BLaER1 treated with 17β-estradiol and CSF1 and Interleukin-3, amounts not matched to agents 10 nM and 100 nM (cell line): Measurements from ENCODE around the gene CHRNA9.
A peak's percentile ranks its signal among the peaks of the same experiment; 100 is the strongest.
"Not testable (repeated sequence)": the region's sequence is repeated elsewhere in the genome, so short reads cannot be mapped to it uniquely, and the experiment has no call there.

Experiments used
- H3K27ac ChIP-seq, 11 experiments: shearing (Covaris generic); formaldehyde crosslinking; 2 replicates each; pipeline ENCODE4 v1.8.1; 2022
- H3K27me3 ChIP-seq, 11 experiments: shearing (Covaris generic); formaldehyde crosslinking; 2 replicates each; pipeline ENCODE4 v1.8.1; 2022
- H3K36me3 ChIP-seq, 11 experiments: shearing (Covaris generic); formaldehyde crosslinking; 2 replicates each; pipeline ENCODE4 v1.8.1; 2022
- H3K4me1 ChIP-seq, 10 experiments: shearing (Covaris generic); formaldehyde crosslinking; 2 replicates each; pipeline ENCODE4 v1.8.1; 2022
- H3K4me2 ChIP-seq, 11 experiments: shearing (Covaris generic); formaldehyde crosslinking; 2 replicates each; pipeline ENCODE4 v1.8.1; 2022
- H3K4me3 ChIP-seq, 10 experiments: shearing (Covaris generic); formaldehyde crosslinking; 2 replicates each; pipeline ENCODE4 v1.8.1; 2022
- H3K9ac ChIP-seq, 11 experiments: shearing (Covaris generic); formaldehyde crosslinking; 2 replicates each; pipeline ENCODE4 v1.8.1; 2022
- H3K9me3 ChIP-seq, 11 experiments: shearing (Covaris generic); formaldehyde crosslinking; replicated peaks in 1 of 11; 2 replicates each; pipeline ENCODE4 v1.8.1; 2022
- H4K20me1 ChIP-seq, 11 experiments: shearing (Covaris generic); formaldehyde crosslinking; 2 replicates each; pipeline ENCODE4 v1.8.1; 2022
- Cebpa-rat ChIP-seq, 11 experiments: shearing (Covaris generic); IDR thresholded peaks; 2 replicates each; pipeline ENCODE4 v1.8.1; 2022

The CHRNA9 gene

GRCh38 chr4:40334591-40335524, at the start of gene CHRNA9:
CHRNA9 (plus strand) TSS chr4:40335333; CDS start chr4:40335468, 135 bp downstream.
- Histone ChIP-seq H3K27me3 (no peaks in the 10 kb centered on the region), H4K20me1 (no peaks in the 10 kb centered on the region), H3K9me3 (0 out of 22 replicates have a peak, but pooled peaks cover 0 to 5% (median 0%) of the 10 kb centered on the region in 11 experiments), H3K36me3 (no peaks in the 10 kb centered on the region), H3K4me2 (peak within 1 kb of the TSS in 1 of 11 experiments; percentile 6; a peak in 1 of 22 replicates), H3K4me1 (peaks cover 0 to 13% (median 8%) of the 10 kb centered on the region in 10 experiments; a peak in 16 of 20 replicates), H3K4me3 (no peak within 1 kb of the TSS), H3K9ac (no peak within 1 kb of the TSS), H3K27ac (no peak within 1 kb of the TSS)
- no peak for TF ChIP-seq Cebpa-rat (IDR thresholded peaks at IDR 0.05)

- Histone ChIP-seq H3K36me3 (no peaks in the 10 kb centered on the region), H3K4me3 (no peak overlapping the region), H4K20me1 (no peaks in the 10 kb centered on the region), H3K27me3 (no peaks in the 10 kb centered on the region), H3K9me3 (peaks cover 0 to 24% (median 9%) of the 10 kb centered on the region in 11 experiments; a peak in 12 of 22 replicates), H3K4me2 (no peak overlapping the region), H3K4me1 (peaks cover 39 to 59% (median 46%) of the 10 kb centered on the region in 10 experiments), H3K27ac (no peak overlapping the region), H3K9ac (no peak overlapping the region)
- TF ChIP-seq Cebpa-rat (IDR thresholded peaks at IDR 0.05) = no peak
These were observed 49.4 kb upstream of the CHRNA9 start for GRCh38 chr4:40285692-40286091.

- H3K27ac ChIP-seq = peak overlapping the region in 9 of 11 experiments; percentile 49 to 76 (median 68); a peak in 18 of 22 replicates
- TF ChIP-seq Cebpa-rat (IDR thresholded peaks at IDR 0.05) = no peak
- H3K4me1 ChIP-seq = peaks cover 40 to 81% (median 61%) of the 10 kb centered on the region in 10 experiments
- peaks cover 0 to 12% (median 0%) of the 10 kb centered on the region in 11 experiments; a peak in 5 of 22 replicates for H3K9me3 ChIP-seq
- H3K36me3 ChIP-seq = no peaks in the 10 kb centered on the region
- peak overlapping the region; percentile 31 to 92 (median 77) for H3K4me2 ChIP-seq
- H3K27me3 ChIP-seq = no peaks in the 10 kb centered on the region
- no peaks in the 10 kb centered on the region for H4K20me1 ChIP-seq
- no peak overlapping the region for H3K4me3 ChIP-seq
- peak overlapping the region in 4 of 11 experiments; percentile 4 to 34 (median 18); a peak in 4 of 22 replicates for H3K9ac ChIP-seq
These were observed 46.6 kb upstream of the CHRNA9 start for GRCh38 chr4:40288566-40288965.

- no peaks in the 10 kb centered on the region for H3K36me3 ChIP-seq
- peak overlapping the region in 9 of 11 experiments; percentile 13 to 55 (median 49); a peak in 13 of 22 replicates for H3K9ac ChIP-seq
- peak overlapping the region in 10 of 11 experiments; percentile 2 to 76 (median 67); a peak in 17 of 22 replicates for H3K27ac ChIP-seq
These were observed 45.6 kb upstream of the CHRNA9 start for GRCh38 chr4:40289366-40290188.

GRCh38 chr4:40290611-40291186, 44.4 kb upstream of the CHRNA9 start:
- Histone ChIP-seq H3K4me1 (peaks cover 31 to 64% (median 52%) of the 10 kb centered on the region in 10 experiments), H3K9ac (peak overlapping the region in 2 of 11 experiments; percentile 49 to 51; a peak in 2 of 22 replicates)

More at GRCh38 chr4:40289366-40290188, 45.6 kb upstream of the CHRNA9 start:
- peak overlapping the region in 2 of 10 experiments; percentile 6 to 33; a peak in 2 of 20 replicates for H3K4me3 ChIP-seq
- TF ChIP-seq Cebpa-rat (IDR thresholded peaks at IDR 0.05) = no peak
- no peaks in the 10 kb centered on the region for H4K20me1 ChIP-seq
- H3K4me1 ChIP-seq = peaks cover 31 to 71% (median 52%) of the 10 kb centered on the region in 10 experiments
- peak overlapping the region; percentile 66 to 92 (median 78) for H3K4me2 ChIP-seq
- no peaks in the 10 kb centered on the region for H3K27me3 ChIP-seq
- peaks cover 3 to 22% (median 4%) of the 10 kb centered on the region in 11 experiments; a peak in 21 of 22 replicates for H3K9me3 ChIP-seq

GRCh38 chr4:40292313-40292759, 42.8 kb upstream of the CHRNA9 start:
- Histone ChIP-seq H3K27ac (peak overlapping the region in 9 of 11 experiments; percentile 1 to 72 (median 59); a peak in 17 of 22 replicates), H3K27me3 (no peaks in the 10 kb centered on the region), H4K20me1 (no peaks in the 10 kb centered on the region), H3K4me2 (peak overlapping the region in 9 of 11 experiments; percentile 2 to 65 (median 53); a peak in 15 of 22 replicates), H3K9ac (no peak overlapping the region; a peak in 1 of 22 replicates), H3K36me3 (no peaks in the 10 kb centered on the region), H3K4me3 (no peak overlapping the region), H3K9me3 (peaks cover 16 to 37% (median 28%) of the 10 kb centered on the region in 11 experiments), H3K4me1 (peaks cover 31 to 65% (median 54%) of the 10 kb centered on the region in 10 experiments)
- peak in 9 of 11 experiments; percentile 31 to 84 (median 72); a peak in 15 of 22 replicates for TF ChIP-seq Cebpa-rat (IDR thresholded peaks at IDR 0.05)

More at GRCh38 chr4:40290611-40291186, 44.4 kb upstream of the CHRNA9 start:
- H3K4me2 ChIP-seq = peak overlapping the region; percentile 66 to 92 (median 78)
- peaks cover 15 to 34% (median 16%) of the 10 kb centered on the region in 11 experiments for H3K9me3 ChIP-seq
- not testable (repeated sequence) for H3K36me3 ChIP-seq, H3K27me3 ChIP-seq, H4K20me1 ChIP-seq, H3K4me3 ChIP-seq
- H3K27ac ChIP-seq = peak overlapping the region in 5 of 11 experiments; percentile 9 to 73 (median 68); a peak in 5 of 22 replicates

- Histone ChIP-seq H3K4me3 (no peak overlapping the region), H3K27me3 (no peaks in the 10 kb centered on the region), H3K9ac (no peak overlapping the region), H4K20me1 (no peaks in the 10 kb centered on the region), H3K4me2 (no peak overlapping the region), H3K27ac (no peak overlapping the region), H3K36me3 (no peaks in the 10 kb centered on the region), H3K9me3 (peaks cover 16 to 45% (median 36%) of the 10 kb centered on the region in 11 experiments), H3K4me1 (peaks cover 35 to 59% (median 52%) of the 10 kb centered on the region in 10 experiments)
- no peak for TF ChIP-seq Cebpa-rat (IDR thresholded peaks at IDR 0.05)
These were observed 40.8 kb upstream of the CHRNA9 start for GRCh38 chr4:40294339-40294738.

GRCh38 chr4:40295030-40295429, 40.1 kb upstream of the CHRNA9 start:
- H4K20me1 ChIP-seq, H3K4me3 ChIP-seq: not testable (repeated sequence)
- H3K4me1 ChIP-seq = peaks cover 35 to 59% (median 51%) of the 10 kb centered on the region in 10 experiments

More at GRCh38 chr4:40295030-40295429, 40.1 kb upstream of the CHRNA9 start:
- H3K36me3 ChIP-seq, H3K9ac ChIP-seq, H3K4me2 ChIP-seq, H3K27ac ChIP-seq, H3K27me3 ChIP-seq: not testable (repeated sequence)
- peaks cover 16 to 45% (median 36%) of the 10 kb centered on the region in 11 experiments for H3K9me3 ChIP-seq
